NCI-H1092 (cell line): Measurements from ENCODE around the gene UCMA.
A peak's percentile ranks its signal among the peaks of the same experiment; 100 is the strongest.
"Not testable (repeated sequence)": the region's sequence is repeated elsewhere in the genome, so short reads cannot be mapped to it uniquely, and the experiment has no call there.

ENCODE experiments used
- DNase-seq: peaks from one replicate; lab custom pipeline; 2025; lab: John Stamatoyannopoulos, UW

The UCMA gene

GRCh38 chr10:13234172-13234571 is at the start of gene UCMA:
Gene UCMA, minus strand, starts transcription at chr10:13234374. Its CDS starts 116 bp downstream, at chr10:13234258.
- no peak for DNase-seq

GRCh38 chr10:13282348-13282747 is 48.2 kb upstream of the UCMA start:
- not testable (repeated sequence) for DNase-seq

GRCh38 chr10:13276749-13277365 is 42.7 kb upstream of the UCMA start:
- no peak for DNase-seq

- not testable (repeated sequence) for DNase-seq
Measured at GRCh38 chr10:13276146-13276545, 42.0 kb upstream of the UCMA start.

- peak; percentile 82 for DNase-seq
Measured at GRCh38 chr10:13272164-13272571, 38.0 kb upstream of the UCMA start.

GRCh38 chr10:13271552-13272163 is 37.5 kb upstream of the UCMA start:
- peak; percentile 38 for DNase-seq

- DNase-seq, result no peak
Measured at GRCh38 chr10:13270877-13271551, 36.8 kb upstream of the UCMA start.

GRCh38 chr10:13268841-13269240 is 34.7 kb upstream of the UCMA start:
- no peak for DNase-seq

- no peak for DNase-seq
Measured at GRCh38 chr10:13268310-13268709, 34.1 kb upstream of the UCMA start.

GRCh38 chr10:13263591-13263990 is 29.4 kb upstream of the UCMA start:
- DNase-seq, result no peak

GRCh38 chr10:13262433-13262832 is 28.3 kb upstream of the UCMA start:
- DNase-seq, result no peak

- no peak for DNase-seq
Measured at GRCh38 chr10:13257621-13258140, 23.5 kb upstream of the UCMA start.

GRCh38 chr10:13256627-13257026 is 22.5 kb upstream of the UCMA start:
- no peak for DNase-seq

GRCh38 chr10:13253726-13254125 is 19.6 kb upstream of the UCMA start:
- no peak for DNase-seq

GRCh38 chr10:13247784-13248183 is 13.6 kb upstream of the UCMA start:
- DNase-seq, result no peak

- DNase-seq, result no peak
Measured at GRCh38 chr10:13247246-13247645, 13.1 kb upstream of the UCMA start.

- not testable (repeated sequence) for DNase-seq
Measured at GRCh38 chr10:13242260-13242659, 8.1 kb upstream of the UCMA start.

GRCh38 chr10:13241613-13242012 is 7.4 kb upstream of the UCMA start:
- no peak for DNase-seq

GRCh38 chr10:13239923-13240322 is 5.7 kb upstream of the UCMA start:
- no peak for DNase-seq

GRCh38 chr10:13238271-13239077 is 4.3 kb upstream of the UCMA start:
- DNase-seq, result no peak

- no peak for DNase-seq
Measured at GRCh38 chr10:13236638-13237037, 2.5 kb upstream of the UCMA start.

GRCh38 chr10:13234736-13235135 is 562 bp upstream of the UCMA start:
- DNase-seq, result not testable (repeated sequence)
